ENCODE data around the gene GNPAT. TPM values are rescaled to one million over a fixed set of nuclear protein-coding genes. Genes with fewer than 3 reads are reported as not detected.

GNPAT gene
- total RNA-seq, 1 donor = 53.1 TPM

DNA sequence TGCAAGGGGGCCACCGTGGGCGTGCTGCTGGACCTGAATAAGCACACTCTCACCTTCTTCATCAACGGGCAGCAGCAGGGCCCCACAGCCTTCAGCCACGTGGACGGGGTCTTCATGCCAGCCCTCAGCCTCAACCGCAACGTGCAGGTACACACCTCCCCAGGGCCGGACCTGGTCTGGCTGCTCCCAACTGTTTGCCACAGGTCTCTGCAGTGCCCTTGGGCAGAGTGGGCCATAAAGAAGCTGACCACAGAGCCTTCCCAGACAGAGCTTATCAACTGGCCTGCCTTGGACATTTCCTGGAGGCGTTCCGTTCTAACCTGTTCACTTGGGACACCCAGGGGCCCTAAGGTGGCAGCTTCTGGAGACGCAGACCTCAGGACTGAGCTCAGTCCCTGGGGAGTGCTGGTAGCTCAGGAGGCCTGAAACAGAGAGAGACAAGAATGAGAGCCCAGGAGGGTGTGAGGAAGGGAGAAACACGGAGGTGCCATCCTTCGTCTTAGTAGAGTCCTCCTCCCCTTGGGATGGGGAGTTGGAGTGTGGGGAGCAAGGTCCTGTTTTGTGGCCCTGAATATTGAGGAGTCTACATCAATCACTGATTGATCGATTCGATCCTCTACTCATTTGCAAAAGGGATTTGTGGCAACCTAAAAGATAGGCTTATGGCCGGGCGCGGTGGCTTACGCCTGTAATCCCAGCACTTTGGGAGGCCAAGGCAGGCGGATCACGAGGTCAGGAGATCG lies 27.0 kb upstream of the GNPAT start:
- no peak for DNase-seq (ENCODE audit: low read depth)
- TF ChIP-seq, protein P1, sequence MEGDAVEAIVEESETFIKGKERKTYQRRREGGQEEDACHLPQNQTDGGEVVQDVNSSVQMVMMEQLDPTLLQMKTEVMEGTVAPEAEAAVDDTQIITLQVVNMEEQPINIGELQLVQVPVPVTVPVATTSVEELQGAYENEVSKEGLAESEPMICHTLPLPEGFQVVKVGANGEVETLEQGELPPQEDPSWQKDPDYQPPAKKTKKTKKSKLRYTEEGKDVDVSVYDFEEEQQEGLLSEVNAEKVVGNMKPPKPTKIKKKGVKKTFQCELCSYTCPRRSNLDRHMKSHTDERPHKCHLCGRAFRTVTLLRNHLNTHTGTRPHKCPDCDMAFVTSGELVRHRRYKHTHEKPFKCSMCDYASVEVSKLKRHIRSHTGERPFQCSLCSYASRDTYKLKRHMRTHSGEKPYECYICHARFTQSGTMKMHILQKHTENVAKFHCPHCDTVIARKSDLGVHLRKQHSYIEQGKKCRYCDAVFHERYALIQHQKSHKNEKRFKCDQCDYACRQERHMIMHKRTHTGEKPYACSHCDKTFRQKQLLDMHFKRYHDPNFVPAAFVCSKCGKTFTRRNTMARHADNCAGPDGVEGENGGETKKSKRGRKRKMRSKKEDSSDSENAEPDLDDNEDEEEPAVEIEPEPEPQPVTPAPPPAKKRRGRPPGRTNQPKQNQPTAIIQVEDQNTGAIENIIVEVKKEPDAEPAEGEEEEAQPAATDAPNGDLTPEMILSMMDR (IDR thresholded peaks at IDR 0.05; ENCODE audit: insufficient read depth, low read depth, low read length) = no peak

DNA sequence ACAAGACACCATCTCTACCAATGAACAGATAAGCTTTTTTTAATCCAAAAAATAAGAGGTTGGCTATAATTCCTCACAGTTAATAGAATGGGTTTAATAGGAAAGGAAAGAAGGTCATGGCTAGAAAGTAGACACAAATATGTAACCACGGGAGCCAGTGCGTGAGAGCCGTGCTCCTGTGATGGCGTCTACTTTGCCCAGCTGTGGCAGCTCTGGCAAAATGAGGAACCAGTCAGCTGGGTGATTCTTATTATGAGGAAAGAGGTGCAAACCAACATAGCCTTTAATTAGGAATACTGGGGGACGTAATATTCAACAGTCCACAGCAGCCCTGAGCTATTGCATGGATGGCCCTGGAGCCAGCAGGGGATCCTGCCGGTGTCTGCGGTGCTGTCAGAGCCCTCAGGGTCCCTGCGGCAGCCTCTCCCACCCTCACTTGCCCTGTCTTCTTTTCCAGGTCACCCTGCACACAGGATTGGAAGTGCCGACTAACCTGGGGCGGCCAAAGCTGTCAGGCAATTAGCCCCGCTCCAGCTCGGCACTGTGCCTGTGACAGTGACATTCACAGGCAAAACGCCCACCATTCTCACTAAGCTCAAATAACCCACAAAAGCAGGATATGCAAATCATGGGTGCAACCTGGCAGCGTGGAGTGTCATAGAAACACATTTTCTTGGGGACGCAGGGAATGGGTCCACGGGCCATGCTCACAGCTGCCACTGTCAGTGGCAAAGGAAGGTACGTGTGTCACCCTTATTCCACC lies 25.9 kb upstream of the GNPAT start:
- H3K4me3 ChIP-seq (ENCODE audit: low read depth, low read length) = no peak overlapping the region
- TF ChIP-seq, protein P1 (IDR thresholded peaks at IDR 0.05; ENCODE audit: insufficient read depth, low read depth, low read length) = no peak
- no peak for DNase-seq (ENCODE audit: low read depth)

More for the DNA sequence above, 27.0 kb upstream of the GNPAT start:
- no peak overlapping the region for H3K4me3 ChIP-seq (ENCODE audit: low read depth, low read length)

DNA sequence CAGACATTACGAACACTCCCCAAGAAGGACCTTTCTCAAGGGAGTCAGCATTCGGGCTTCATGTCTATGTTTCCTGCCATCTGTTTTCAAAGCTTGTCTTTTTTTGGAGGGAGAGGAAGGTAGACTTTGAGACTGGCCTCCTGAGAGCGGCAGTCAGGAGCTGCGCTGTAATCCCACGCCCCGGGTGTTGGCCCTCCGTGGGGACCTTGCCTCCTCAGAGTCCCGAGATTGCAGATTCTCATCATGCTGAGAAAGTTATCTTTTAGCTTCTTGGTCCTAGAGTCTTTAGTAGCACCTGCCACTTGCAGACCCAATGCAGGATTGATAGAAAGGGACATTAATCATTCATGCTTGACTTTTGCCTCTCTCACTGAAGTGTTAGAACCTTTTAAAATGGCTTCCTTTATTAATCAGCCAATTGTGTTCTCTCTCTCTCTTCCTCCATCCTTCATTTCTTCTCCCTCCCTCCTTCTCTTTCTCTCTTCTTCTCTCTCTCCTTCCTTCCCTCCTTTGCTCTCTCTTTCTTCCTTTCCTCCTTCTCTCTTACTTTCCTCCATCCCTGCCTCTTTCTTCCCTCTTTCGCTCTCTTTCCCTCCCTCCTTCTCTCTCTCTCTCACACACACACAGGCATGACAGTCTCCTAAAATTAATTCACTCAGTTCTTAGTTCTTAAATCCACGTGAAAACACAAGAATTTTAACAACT lies 25.2 kb upstream of the GNPAT start:
- no peak overlapping the region for H3K4me3 ChIP-seq (ENCODE audit: low read depth, low read length)
- no peak for DNase-seq (ENCODE audit: low read depth)
- TF ChIP-seq, protein P1 (IDR thresholded peaks at IDR 0.05; ENCODE audit: insufficient read depth, low read depth, low read length) = no peak

DNA sequence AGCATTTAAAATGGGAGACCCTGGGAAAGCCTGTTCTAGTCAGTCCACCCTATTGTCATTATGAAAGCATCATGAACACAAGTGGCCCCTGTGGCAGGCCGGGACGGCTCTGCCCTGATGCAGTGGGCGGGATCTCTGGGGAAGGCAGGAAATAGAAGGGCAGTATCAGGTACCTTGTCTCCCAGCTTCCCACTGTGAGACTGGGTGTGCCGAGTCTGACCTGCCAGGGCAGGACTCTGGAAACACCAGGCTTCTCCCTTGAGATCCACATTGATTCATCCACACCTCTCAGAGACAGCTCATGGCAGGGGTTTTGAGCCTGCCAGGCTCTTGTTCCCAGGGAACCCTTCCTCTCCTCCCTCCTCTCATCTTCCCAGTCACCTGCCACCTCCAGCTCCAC lies 24.5 kb upstream of the GNPAT start:
- no peak for DNase-seq (ENCODE audit: low read depth)
- TF ChIP-seq, protein P1 (IDR thresholded peaks at IDR 0.05; ENCODE audit: insufficient read depth, low read depth, low read length) = no peak
- no peak overlapping the region for H3K4me3 ChIP-seq (ENCODE audit: low read depth, low read length)

DNA sequence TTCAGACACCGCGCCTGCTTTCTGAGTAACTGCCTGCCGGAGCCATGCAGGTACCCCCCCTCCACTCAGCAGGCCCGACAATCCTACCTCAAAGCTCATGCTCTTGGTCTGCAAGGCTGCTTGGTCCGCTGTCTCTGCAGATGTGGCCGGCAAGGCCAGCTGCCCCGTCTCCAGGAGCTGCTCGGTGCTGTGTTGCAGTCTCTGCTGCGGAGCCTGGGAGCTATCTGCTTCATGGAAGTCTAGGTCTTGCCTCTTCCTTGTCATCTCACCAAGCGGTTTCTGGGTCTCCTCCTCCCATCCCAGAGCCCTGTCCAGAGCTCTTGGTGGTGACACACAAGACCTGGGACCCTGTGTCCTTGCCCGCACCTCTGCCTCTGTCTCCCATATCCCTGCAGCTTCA lies 24.0 kb upstream of the GNPAT start:
- no peak for DNase-seq (ENCODE audit: low read depth)
- TF ChIP-seq, protein P1 (IDR thresholded peaks at IDR 0.05; ENCODE audit: insufficient read depth, low read depth, low read length) = no peak
- H3K4me3 ChIP-seq (ENCODE audit: low read depth, low read length) = no peak overlapping the region

DNA sequence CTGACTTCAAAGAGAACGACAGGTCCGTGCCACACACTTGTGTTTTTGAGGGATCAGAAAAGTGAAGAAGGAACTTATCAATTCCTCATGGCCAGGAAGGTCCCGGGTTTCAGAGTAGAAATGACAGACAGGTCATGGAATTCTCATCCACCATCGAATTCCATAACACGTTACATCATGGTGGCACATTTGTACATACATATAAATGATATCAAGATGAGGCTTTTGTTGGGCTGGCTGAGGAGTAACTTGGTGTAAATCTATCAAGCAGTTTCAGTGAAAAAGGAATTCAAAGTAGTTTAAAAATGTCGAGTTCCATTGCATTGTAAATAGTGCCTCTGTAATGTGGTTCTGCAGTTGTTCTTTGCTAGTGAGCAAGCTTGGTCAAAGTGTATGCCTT lies 22.9 kb upstream of the GNPAT start:
- TF ChIP-seq, protein P1 (IDR thresholded peaks at IDR 0.05; ENCODE audit: insufficient read depth, low read depth, low read length) = no peak
- DNase-seq (ENCODE audit: low read depth) = no peak
- H3K4me3 ChIP-seq (ENCODE audit: low read depth, low read length) = no peak overlapping the region

All from fibroblast of villous mesenchyme (primary cell).